Epithelial cell of esophagus (primary cell): ENCODE results near the gene RFWD3.

ENCODE experiments used
- DNase-seq: peaks from one replicate; pipeline ENCODE4 v3.0.0; 2010; ENCODE audit warnings: low read depth
- H3K4me3 ChIP-seq: 2 replicates; pipeline ENCODE4 v1.5.1; 2011; ENCODE audit warnings: mild to moderate bottlenecking, low read length, control low read depth
- CTCF ChIP-seq: IDR thresholded peaks from 2 replicates; pipeline ENCODE4 v1.5.1; 2011; ENCODE audit warnings: low read depth, mild to moderate bottlenecking, low read length, control low read depth, inconsistent platforms; ENCODE audit not compliant: insufficient read depth; ENCODE audit errors: missing control alignments

RFWD3 gene

GRCh38 chr16:74607962-74608356 is 58.7 kb downstream of the RFWD3 start:
- TF ChIP-seq CTCF = no peak
- H3K4me3 ChIP-seq = no peak overlapping the region
- DNase-seq = no peak

DNA sequence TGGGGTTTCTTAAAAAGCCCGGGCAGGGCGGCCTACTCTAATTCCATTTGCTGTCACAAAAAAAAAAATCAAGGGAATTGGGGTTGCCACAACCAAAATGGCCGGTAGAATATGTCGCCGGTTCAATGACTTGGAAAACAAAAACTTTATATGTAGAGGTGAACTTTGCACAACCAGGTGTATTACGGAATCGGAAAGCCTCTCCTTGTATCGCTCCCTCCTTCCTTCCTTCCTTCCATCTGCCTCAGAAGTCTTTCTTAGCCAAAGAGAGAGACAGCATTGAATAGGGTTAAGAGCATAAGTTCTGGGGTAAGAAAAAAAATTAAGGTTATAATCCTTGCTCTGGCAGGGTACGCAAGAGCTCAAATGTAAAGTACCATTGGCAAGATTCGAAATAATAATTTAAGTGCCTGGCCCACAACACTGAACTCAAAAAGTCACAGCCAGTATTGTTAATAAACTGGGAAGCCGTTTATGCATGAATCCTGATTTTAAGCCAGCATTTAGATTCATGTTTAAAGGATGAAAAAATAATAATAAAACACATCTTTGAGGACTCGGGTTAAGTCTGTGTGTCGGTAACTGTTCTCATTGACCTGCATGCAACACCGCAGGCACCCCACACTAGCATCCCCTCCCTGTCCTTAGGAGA is 59.2 kb downstream of the RFWD3 start:
- peak overlapping the region; percentile 88 for H3K4me3 ChIP-seq
- no peak for TF ChIP-seq CTCF
- no peak for DNase-seq

GRCh38 chr16:74606521-74607309 is 60.0 kb downstream of the RFWD3 start, which contains the start of gene GLG1:
GLG1 (minus strand) TSS chr16:74607114; CDS start chr16:74607094, 20 bp downstream.
- H3K4me3 ChIP-seq = peak within 1 kb of the TSS; percentile 88
- peak; percentile 94 for DNase-seq
- no peak for TF ChIP-seq CTCF

DNA sequence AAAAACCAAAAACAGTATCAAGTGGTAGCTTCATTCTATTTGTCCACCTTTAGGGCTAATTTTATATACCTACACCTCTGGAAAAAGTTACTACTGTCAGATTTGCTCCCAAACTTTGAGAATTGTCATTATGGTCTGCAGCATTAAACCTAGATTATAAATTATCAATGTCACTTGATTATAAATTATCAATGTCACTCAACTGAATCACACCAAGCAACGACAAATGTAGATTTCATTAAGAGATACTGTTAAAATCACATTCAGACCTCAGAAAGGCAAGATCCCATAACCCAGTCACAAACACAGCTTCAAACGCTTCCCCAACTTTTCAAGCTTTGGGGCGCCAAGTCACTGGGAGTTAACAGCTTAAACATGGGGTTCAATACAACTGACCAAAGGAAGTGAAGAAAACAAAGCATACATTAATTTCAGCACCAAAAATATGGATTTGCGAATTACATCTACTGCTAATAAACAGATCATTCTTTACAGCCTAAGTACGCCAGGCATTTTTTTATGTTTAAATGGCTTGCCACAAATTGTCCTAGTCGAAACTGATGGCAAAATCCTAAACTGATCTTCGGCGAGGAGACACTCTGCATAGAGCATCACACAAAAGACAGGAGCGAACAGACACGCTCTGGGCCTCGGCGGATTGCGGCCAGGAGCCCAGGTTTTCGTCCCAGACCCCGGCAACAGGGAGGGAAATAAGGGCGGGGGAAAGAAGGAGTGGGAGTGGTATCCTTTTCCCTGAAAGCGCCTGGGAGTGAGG is 60.7 kb downstream of the RFWD3 start:
- H3K4me3 ChIP-seq = peak overlapping the region; percentile 88
- no peak for TF ChIP-seq CTCF
- no peak for DNase-seq

DNA sequence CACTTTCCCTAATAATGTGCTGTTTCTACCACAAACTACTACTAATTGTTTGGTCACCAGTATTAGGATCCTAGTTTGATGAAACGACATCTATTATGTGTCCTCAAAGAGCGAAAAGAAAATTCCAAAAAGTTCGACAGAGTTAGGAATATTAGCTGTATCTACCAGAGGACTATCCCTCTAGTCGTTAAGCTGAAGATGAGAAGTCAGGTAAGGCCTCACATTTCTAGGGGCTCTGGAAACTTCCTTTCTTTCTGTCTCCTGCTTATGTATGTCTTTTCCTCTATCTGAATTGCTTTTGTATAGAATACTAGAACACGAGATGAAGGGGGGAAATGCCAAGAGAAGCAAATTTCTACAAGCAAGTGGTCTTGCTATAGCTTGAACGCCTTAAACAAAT is 61.3 kb downstream of the RFWD3 start:
- TF ChIP-seq CTCF = no peak
- H3K4me3 ChIP-seq = peak overlapping the region; percentile 88
- no peak for DNase-seq

DNA sequence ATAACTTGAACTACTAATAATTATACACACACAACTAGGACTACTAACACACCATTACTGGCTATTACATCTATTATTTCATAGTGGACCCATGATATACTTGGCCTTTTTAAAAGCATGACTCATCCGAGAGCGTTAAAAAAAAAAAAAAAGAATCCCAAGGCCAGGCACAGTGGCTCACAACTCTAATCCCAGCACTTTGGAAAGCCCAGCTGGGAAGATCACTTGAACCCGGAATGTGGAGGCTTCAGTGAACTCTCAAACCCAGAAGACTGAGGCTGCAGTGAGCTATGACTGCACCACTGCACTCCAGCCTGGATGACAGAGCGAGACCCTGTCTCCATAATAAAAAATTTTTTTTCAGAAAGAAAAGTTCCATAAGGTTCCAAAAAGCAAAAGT is 62.8 kb downstream of the RFWD3 start:
- H3K4me3 ChIP-seq = no peak overlapping the region
- TF ChIP-seq CTCF = no peak
- DNase-seq = no peak
